Measurements from ENCODE around the gene UNC5A. TPM values are rescaled to one million over a fixed set of nuclear protein-coding genes. Genes with fewer than 3 reads are reported as not detected.

UNC5A gene
- total RNA-seq, 1 experiment from 2014 or later: 10.1 TPM

DNA sequence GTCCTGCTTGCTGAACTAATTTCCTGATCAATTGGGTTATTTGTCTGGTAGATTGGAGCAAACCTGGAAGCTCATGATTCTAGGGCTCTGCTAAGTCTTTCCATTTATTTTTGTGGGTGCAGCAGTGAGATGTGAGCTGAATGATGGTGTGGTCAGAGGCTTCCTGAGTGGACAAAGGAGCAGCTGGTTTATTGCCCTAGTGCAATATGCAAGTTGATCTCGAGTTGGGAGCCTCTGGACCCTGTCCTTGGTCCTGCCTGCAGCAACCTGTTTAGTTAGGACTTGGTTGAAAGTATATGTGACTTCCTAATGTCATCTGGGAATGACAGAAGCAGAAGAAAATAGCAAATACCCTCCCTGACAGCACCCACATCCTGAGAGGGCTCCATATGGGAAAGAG is 4.2 kb upstream of the UNC5A start:
- no peaks in the 10 kb centered on the region for H3K79me2 ChIP-seq (ENCODE audit: insufficient read depth, low read length)
- H3K9me3 ChIP-seq (ENCODE audit: control insufficient read depth in 1 of 2, insufficient read depth in 1 of 2, low read depth in 1 of 2, low read length in 2 of 2): no peaks in the 10 kb centered on the region
- ATAC-seq (no peak), DNase-seq (ENCODE audit: low read depth, low spot score) (no peak)
- peaks cover 38% of the 10 kb centered on the region; the same call in 1 of the 2 replicates for H3K27me3 ChIP-seq (ENCODE audit: insufficient read depth, low read length)
- H3K4me3 ChIP-seq (replicated peaks in 1 of 2; ENCODE audit: low read depth in 1 of 2, low read length in 2 of 2): no peak overlapping the region
- ChIA-PET CTCF (no interaction called here), POLR2A (no interaction called here), RAD21 (ENCODE audit: low non-redundant PET in 1 of 2, low total read pairs in 2 of 2, uncharacterized antibody in 2 of 2, unreplicated experiment in 2 of 2) (no interaction called here)
- TF ChIP-seq, protein P1, sequence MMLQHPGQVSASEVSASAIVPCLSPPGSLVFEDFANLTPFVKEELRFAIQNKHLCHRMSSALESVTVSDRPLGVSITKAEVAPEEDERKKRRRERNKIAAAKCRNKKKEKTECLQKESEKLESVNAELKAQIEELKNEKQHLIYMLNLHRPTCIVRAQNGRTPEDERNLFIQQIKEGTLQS (IDR thresholded peaks at IDR 0.05): no peak
- TF ChIP-seq, protein P2, sequence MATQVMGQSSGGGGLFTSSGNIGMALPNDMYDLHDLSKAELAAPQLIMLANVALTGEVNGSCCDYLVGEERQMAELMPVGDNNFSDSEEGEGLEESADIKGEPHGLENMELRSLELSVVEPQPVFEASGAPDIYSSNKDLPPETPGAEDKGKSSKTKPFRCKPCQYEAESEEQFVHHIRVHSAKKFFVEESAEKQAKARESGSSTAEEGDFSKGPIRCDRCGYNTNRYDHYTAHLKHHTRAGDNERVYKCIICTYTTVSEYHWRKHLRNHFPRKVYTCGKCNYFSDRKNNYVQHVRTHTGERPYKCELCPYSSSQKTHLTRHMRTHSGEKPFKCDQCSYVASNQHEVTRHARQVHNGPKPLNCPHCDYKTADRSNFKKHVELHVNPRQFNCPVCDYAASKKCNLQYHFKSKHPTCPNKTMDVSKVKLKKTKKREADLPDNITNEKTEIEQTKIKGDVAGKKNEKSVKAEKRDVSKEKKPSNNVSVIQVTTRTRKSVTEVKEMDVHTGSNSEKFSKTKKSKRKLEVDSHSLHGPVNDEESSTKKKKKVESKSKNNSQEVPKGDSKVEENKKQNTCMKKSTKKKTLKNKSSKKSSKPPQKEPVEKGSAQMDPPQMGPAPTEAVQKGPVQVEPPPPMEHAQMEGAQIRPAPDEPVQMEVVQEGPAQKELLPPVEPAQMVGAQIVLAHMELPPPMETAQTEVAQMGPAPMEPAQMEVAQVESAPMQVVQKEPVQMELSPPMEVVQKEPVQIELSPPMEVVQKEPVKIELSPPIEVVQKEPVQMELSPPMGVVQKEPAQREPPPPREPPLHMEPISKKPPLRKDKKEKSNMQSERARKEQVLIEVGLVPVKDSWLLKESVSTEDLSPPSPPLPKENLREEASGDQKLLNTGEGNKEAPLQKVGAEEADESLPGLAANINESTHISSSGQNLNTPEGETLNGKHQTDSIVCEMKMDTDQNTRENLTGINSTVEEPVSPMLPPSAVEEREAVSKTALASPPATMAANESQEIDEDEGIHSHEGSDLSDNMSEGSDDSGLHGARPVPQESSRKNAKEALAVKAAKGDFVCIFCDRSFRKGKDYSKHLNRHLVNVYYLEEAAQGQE (IDR thresholded peaks at IDR 0.05; ENCODE audit: low read depth): peak; percentile 73; the same call in 1 of the 2 replicates
- no peaks in the 10 kb centered on the region for H3K36me3 ChIP-seq (ENCODE audit: control insufficient read depth in 1 of 2, insufficient read depth in 2 of 2, low read length in 2 of 2)
- no peaks in the 10 kb centered on the region for H3K9me2 ChIP-seq (ENCODE audit: insufficient read depth)
- H3K9ac ChIP-seq (ENCODE audit: low read length): no peak overlapping the region
- H3K4me2 ChIP-seq (ENCODE audit: low read length): no peak overlapping the region
- no peak overlapping the region for H3K27ac ChIP-seq (ENCODE audit: low read depth, low read length)
- H2AFZ ChIP-seq (ENCODE audit: low read depth, low read length, poor library complexity, severe bottlenecking): no peak overlapping the region
- peaks cover 0 to 12% of the 10 kb centered on the region in 2 experiments; a peak in 2 of 4 replicates for H3K4me1 ChIP-seq (ENCODE audit: control insufficient read depth in 1 of 2, insufficient read depth in 2 of 2, low read length in 2 of 2)
- BruUV-seq (replicated peaks): no TSS peak
- intact Hi-C loops (cut with micrococcal nuclease): loop anchor here (10.0 kb wide), 1 partner anchor 951 kb away; no protein-coding TSS in a partner anchor
- no peaks in the 10 kb centered on the region for H4K20me1 ChIP-seq (ENCODE audit: insufficient read depth)

DNA sequence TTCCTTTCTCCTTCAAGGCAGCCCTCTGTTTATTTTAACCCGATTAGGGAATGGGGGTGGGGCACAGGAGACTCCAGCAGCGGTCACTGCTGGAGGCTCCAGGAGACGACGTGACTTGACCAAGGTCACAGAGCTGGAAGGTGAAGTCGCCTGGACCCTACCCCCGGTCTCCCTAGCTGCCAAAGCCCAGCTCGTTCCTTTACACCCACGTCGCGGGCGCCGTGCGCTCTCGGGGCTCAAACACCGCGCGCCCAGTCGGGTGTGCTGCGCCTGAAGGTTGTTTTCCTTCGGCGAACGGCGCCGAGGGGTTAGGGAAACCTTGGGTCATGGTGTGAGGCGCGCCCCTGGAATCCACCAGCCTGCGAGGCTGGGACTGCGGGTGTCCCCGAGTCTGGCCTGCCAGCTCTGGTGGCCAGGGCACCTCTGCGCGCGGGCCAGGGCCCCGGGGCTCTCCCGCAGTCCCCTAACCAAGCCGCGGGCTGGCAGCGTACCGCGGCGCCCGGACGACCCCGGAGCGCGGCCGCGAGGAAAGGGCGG is 747 bp upstream of the UNC5A start:
- Histone ChIP-seq H3K9ac (ENCODE audit: low read length) (no peak overlapping the region), H3K79me2 (ENCODE audit: insufficient read depth, low read length) (no peaks in the 10 kb centered on the region), H3K27me3 (ENCODE audit: insufficient read depth, low read length) (peaks cover 20% of the 10 kb centered on the region; the same call in 1 of the 2 replicates), H3K4me2 (ENCODE audit: low read length) (peak overlapping the region; percentile 73), H3K4me3 (replicated peaks in 1 of 2; ENCODE audit: low read depth in 1 of 2, low read length in 2 of 2) (peak overlapping the region in 1 of 2 experiments; percentile 50; a peak in 1 of 4 replicates), H3K36me3 (ENCODE audit: control insufficient read depth in 1 of 2, insufficient read depth in 2 of 2, low read length in 2 of 2) (no peaks in the 10 kb centered on the region), H3K9me3 (ENCODE audit: control insufficient read depth in 1 of 2, insufficient read depth in 1 of 2, low read depth in 1 of 2, low read length in 2 of 2) (no peaks in the 10 kb centered on the region), H4K20me1 (ENCODE audit: insufficient read depth) (no peaks in the 10 kb centered on the region), H2AFZ (ENCODE audit: low read depth, low read length, poor library complexity, severe bottlenecking) (no peak overlapping the region), H3K9me2 (ENCODE audit: insufficient read depth) (no peaks in the 10 kb centered on the region), H3K27ac (ENCODE audit: low read depth, low read length) (no peak overlapping the region; the same call in 1 of the 2 replicates), H3K4me1 (ENCODE audit: control insufficient read depth in 1 of 2, insufficient read depth in 2 of 2, low read length in 2 of 2) (peaks cover 5 to 29% of the 10 kb centered on the region in 2 experiments; a peak in 3 of 4 replicates)
- no peak for TF ChIP-seq EZH2phosphoT487 (IDR thresholded peaks at IDR 0.05; ENCODE audit: borderline replicate concordance)
- TF ChIP-seq POLR2AphosphoS5 (IDR thresholded peaks at IDR 0.05; ENCODE audit: low read depth, low read length): no peak
- TF ChIP-seq SRF (IDR thresholded peaks at IDR 0.05; ENCODE audit: low read depth): no peak
- no peak for TF ChIP-seq EZH2 (IDR thresholded peaks at IDR 0.05)
- TF ChIP-seq RAD21 (IDR thresholded peaks at IDR 0.05; ENCODE audit: low read depth): no peak
- TF ChIP-seq ZFX (IDR thresholded peaks at IDR 0.05): no peak
- no peak for TF ChIP-seq JUND (IDR thresholded peaks at IDR 0.05)
- POLR2A ChIA-PET: no interaction called here
- intact Hi-C loops (cut with micrococcal nuclease): loop anchor here (10.0 kb wide), 1 partner anchor 955 kb away; no protein-coding TSS in a partner anchor
- CTCF ChIA-PET: interaction anchor here (1.0 kb wide), 1 partner anchor 149 kb away, joined by 5 read pairs; no protein-coding TSS in a partner anchor
- peak; percentile 5; the same call in 1 of the 2 replicates for ATAC-seq
- RAD21 ChIA-PET (ENCODE audit: low non-redundant PET in 1 of 2, low total read pairs in 2 of 2, uncharacterized antibody in 2 of 2, unreplicated experiment in 2 of 2): interaction anchor here in 1 of 2 experiments (1.1 kb wide), 1 partner anchor 149 kb away, joined by 3 read pairs; no protein-coding TSS in a partner anchor
- no TSS peak for BruUV-seq (replicated peaks)
- DNase-seq (ENCODE audit: low read depth, low spot score): no peak
